ENCODE measurements around the gene PFDN4. TPM values are rescaled to one million over a fixed set of nuclear protein-coding genes. Genes with fewer than 3 reads are reported as not detected.
A peak's percentile ranks its signal among the peaks of the same experiment; 100 is the strongest.

Gene PFDN4
- total RNA-seq, 2 donors from 2014 or later, result 43.2 to 44.8 TPM

- WGBS, result 87% methylated on average over 5 of the region's 5 CpGs
- DNase-seq (ENCODE audit: low spot score), result no peak
- Histone ChIP-seq H3K27ac (no peak overlapping the region), H3K4me1 (replicated peaks) (no peaks in the 10 kb centered on the region), H3K9me3 (no peaks in the 10 kb centered on the region), H3K4me3 (no peak overlapping the region), H3K27me3 (replicated peaks; ENCODE audit: insufficient read depth) (no peaks in the 10 kb centered on the region), H3K36me3 (no peaks in the 10 kb centered on the region)
- intact Hi-C loops (cut with DNase I), result loop anchor here (10.0 kb wide), 1 partner anchor 630 kb away; no protein-coding TSS in a partner anchor
- TF ChIP-seq CTCF (IDR thresholded peaks at IDR 0.05), result no peak
- no peak for TF ChIP-seq POLR2A (IDR thresholded peaks at IDR 0.05)
- no peak for TF ChIP-seq POLR2AphosphoS5 (IDR thresholded peaks at IDR 0.05)
Observed at GRCh38 chr20:54204481-54204880, 3.4 kb upstream of the PFDN4 start.

- intact Hi-C loops (cut with DNase I), result loop anchor here (10.0 kb wide), 1 partner anchor 631 kb away; no protein-coding TSS in a partner anchor
- 88% methylated on average over 8 of the region's 8 CpGs for WGBS
- H3K9me3 ChIP-seq, result no peaks in the 10 kb centered on the region
- no peaks in the 10 kb centered on the region for H3K36me3 ChIP-seq
- H3K4me1 ChIP-seq (replicated peaks), result no peaks in the 10 kb centered on the region
- H3K27me3 ChIP-seq (replicated peaks; ENCODE audit: insufficient read depth), result no peaks in the 10 kb centered on the region
- no peak for TF ChIP-seq CTCF (IDR thresholded peaks at IDR 0.05)
- TF ChIP-seq POLR2AphosphoS5 (IDR thresholded peaks at IDR 0.05), result no peak
- no peak for TF ChIP-seq POLR2A (IDR thresholded peaks at IDR 0.05)
- no peak overlapping the region for H3K27ac ChIP-seq
- DNase-seq (ENCODE audit: low spot score), result no peak
- H3K4me3 ChIP-seq, result no peak overlapping the region
Observed at GRCh38 chr20:54205450-54205849, 2.4 kb upstream of the PFDN4 start.

GRCh38 chr20:54207053-54207742 is 689 bp upstream of the PFDN4 start:
- H3K27me3 ChIP-seq (replicated peaks; ENCODE audit: insufficient read depth), result no peaks in the 10 kb centered on the region
- H3K36me3 ChIP-seq, result no peaks in the 10 kb centered on the region
- DNase-seq (ENCODE audit: low spot score), result no peak
- WGBS, result 57% methylated on average over 7 of the region's 7 CpGs
- H3K4me1 ChIP-seq (replicated peaks), result no peaks in the 10 kb centered on the region
- peak overlapping the region; percentile 98 for H3K4me3 ChIP-seq
- peak overlapping the region; percentile 97 to 98 for H3K27ac ChIP-seq
- H3K9me3 ChIP-seq, result no peaks in the 10 kb centered on the region
- intact Hi-C loops (cut with DNase I), result loop anchor here (10.0 kb wide), 1 partner anchor 632 kb away; no protein-coding TSS in a partner anchor
- TF ChIP-seq POLR2A (IDR thresholded peaks at IDR 0.05) (no peak), CTCF (IDR thresholded peaks at IDR 0.05) (no peak), POLR2AphosphoS5 (IDR thresholded peaks at IDR 0.05) (no peak)

GRCh38 chr20:54208548-54209176 is 775 bp downstream of the PFDN4 start:
- Histone ChIP-seq H3K4me3 (peak overlapping the region; percentile 98), H3K9me3 (no peaks in the 10 kb centered on the region), H3K4me1 (replicated peaks) (no peaks in the 10 kb centered on the region), H3K27ac (peak overlapping the region; percentile 97 to 98), H3K36me3 (no peaks in the 10 kb centered on the region), H3K27me3 (replicated peaks; ENCODE audit: insufficient read depth) (no peaks in the 10 kb centered on the region)
- 3% methylated on average over 15 of the region's 15 CpGs for WGBS
- intact Hi-C loops (cut with DNase I), result loop anchor here (10.0 kb wide), 1 partner anchor 634 kb away; no protein-coding TSS in a partner anchor
- no peak for DNase-seq (ENCODE audit: low spot score)
- no peak for TF ChIP-seq POLR2AphosphoS5 (IDR thresholded peaks at IDR 0.05)
- TF ChIP-seq CTCF (IDR thresholded peaks at IDR 0.05), result no peak
- no peak for TF ChIP-seq POLR2A (IDR thresholded peaks at IDR 0.05)
